Measurements from ENCODE around the gene LSM12.

GRCh38 chr17:44091200-44091997, 24.9 kb upstream of the LSM12 start:
- no peak for TF ChIP-seq CTCF (IDR thresholded peaks at IDR 0.05; ENCODE audit: low read depth, low read length)
- no peak for TF ChIP-seq POLR2A (IDR thresholded peaks at IDR 0.05; ENCODE audit: extremely low read depth, insufficient read length)
- TF ChIP-seq MYC (IDR thresholded peaks at IDR 0.05; ENCODE audit: low read depth, low read length): no peak
